HG02588 (cell line): ENCODE results near the gene IL1RN.
"Not testable (repeated sequence)": the region's sequence is repeated elsewhere in the genome, so short reads cannot be mapped to it uniquely, and the experiment has no call there.

ENCODE experiments used
- ATAC-seq: cut with Tn5 transposase; IDR thresholded peaks from one replicate; pipeline ENCODE4 v1.9.1; 2021; ENCODE audit warnings: mild to moderate bottlenecking, moderate library complexity; ENCODE audit not compliant: unreplicated experiment

The IL1RN gene

GRCh38 chr2:113126845-113127645 is at the start of gene IL1RN:
IL1RN (plus strand) TSS chr2:113127598; CDS start chr2:113127625, 27 bp downstream.
- no peak for ATAC-seq

GRCh38 chr2:113077921-113078320 is 49.5 kb upstream of the IL1RN start:
- no peak for ATAC-seq

GRCh38 chr2:113078350-113078839 is 49.0 kb upstream of the IL1RN start:
- no peak for ATAC-seq

- ATAC-seq, result no peak
Observed at GRCh38 chr2:113079131-113079530, 48.3 kb upstream of the IL1RN start.

- ATAC-seq, result no peak
Observed at GRCh38 chr2:113080134-113080533, 47.3 kb upstream of the IL1RN start.

GRCh38 chr2:113081488-113082210 is 45.7 kb upstream of the IL1RN start:
- ATAC-seq, result no peak

GRCh38 chr2:113083296-113083695 is 44.1 kb upstream of the IL1RN start:
- ATAC-seq, result no peak

- ATAC-seq, result no peak
Observed at GRCh38 chr2:113084249-113085000, 43.0 kb upstream of the IL1RN start.

GRCh38 chr2:113085542-113085941 is 41.9 kb upstream of the IL1RN start:
- ATAC-seq, result no peak

- ATAC-seq, result no peak
Observed at GRCh38 chr2:113088213-113088992, 39.0 kb upstream of the IL1RN start.

- ATAC-seq, result no peak
Observed at GRCh38 chr2:113089916-113090315, 37.5 kb upstream of the IL1RN start.

GRCh38 chr2:113091231-113091896 is 36.0 kb upstream of the IL1RN start:
- no peak for ATAC-seq

- ATAC-seq, result no peak
Observed at GRCh38 chr2:113092864-113093612, 34.4 kb upstream of the IL1RN start.

- ATAC-seq, result no peak
Observed at GRCh38 chr2:113093613-113093977, 33.8 kb upstream of the IL1RN start.

GRCh38 chr2:113096306-113096705 is 31.1 kb upstream of the IL1RN start:
- not testable (repeated sequence) for ATAC-seq

GRCh38 chr2:113096842-113097618 is 30.4 kb upstream of the IL1RN start:
- ATAC-seq, result not testable (repeated sequence)

GRCh38 chr2:113098041-113098440 is 29.4 kb upstream of the IL1RN start:
- no peak for ATAC-seq

GRCh38 chr2:113098532-113098931 is 28.9 kb upstream of the IL1RN start:
- no peak for ATAC-seq

- ATAC-seq, result no peak
Observed at GRCh38 chr2:113102133-113102532, 25.3 kb upstream of the IL1RN start.
